Activated B cell treated with CpG ODN at 0.5 μM for 24 hours (primary cell): ENCODE measurements around the gene C21orf91. TPM values are rescaled to one million over a fixed set of nuclear protein-coding genes. Genes with fewer than 3 reads are reported as not detected.

Experiments
- ATAC-seq: fragments of 200-7000 bp; cut with Tn5 transposase; one replicate; pipeline ENCODE4 v1.10.0; 2021; ENCODE audit warnings: low read depth, mild to moderate bottlenecking, moderate library complexity
- CTCF ChIA-PET: fragments of 350-600 bp; sonication (Branson Sonifier 250); formaldehyde crosslinking; loops from one replicate; lab custom pipeline; 2021; ENCODE audit warnings: antibody characterized with exemption; lab: Charles Lee
- POLR2A ChIA-PET: fragments of 350-600 bp; sonication (Branson Sonifier 250); formaldehyde crosslinking; loops from one replicate; lab custom pipeline; 2021; ENCODE audit warnings: antibody characterized with exemption; lab: Charles Lee
- DNase-seq: peaks from one replicate; pipeline ENCODE4 v3.0.0; 2022
- H3K27ac Mint-ChIP-seq: one replicate; pipeline ENCODE4 v1.8.0; 2020; ENCODE audit warnings: mixed read lengths
- H3K27me3 Mint-ChIP-seq: one replicate; pipeline ENCODE4 v1.8.0; 2021; ENCODE audit warnings: mixed read lengths
- H3K36me3 Mint-ChIP-seq: one replicate; pipeline ENCODE4 v1.8.0; 2021; ENCODE audit warnings: low read depth, mixed read lengths
- H3K4me1 Mint-ChIP-seq: one replicate; pipeline ENCODE4 v1.8.0; 2021; ENCODE audit warnings: mixed read lengths
- H3K4me3 Mint-ChIP-seq: one replicate; pipeline ENCODE4 v1.8.0; 2020; ENCODE audit warnings: mild to moderate bottlenecking, mixed read lengths
- H3K9me3 Mint-ChIP-seq: one replicate; pipeline ENCODE4 v1.8.0; 2020; ENCODE audit warnings: mixed read lengths
- intact Hi-C: fragments of 100-400 bp; cut with micrococcal nuclease; formaldehyde crosslinking; loops from one replicate; pipeline ENCODE4 v1.15.1; 2024
- total RNA-seq: library from RNA; stranded (reverse); gene quantifications from 2 replicates; pipeline ENCODE4 v1.2.3, GENCODE V29; 2022
- TF ChIP-seq, protein P1 (sequence below): fragments of 200-600 bp; IDR thresholded peaks from one replicate; pipeline ENCODE4 v1.8.0; 2022; ENCODE audit warnings: antibody characterized with exemption, mild to moderate bottlenecking

Gene C21orf91
- total RNA-seq, 1 donor from 2014 or later: 34.2 TPM

DNA sequence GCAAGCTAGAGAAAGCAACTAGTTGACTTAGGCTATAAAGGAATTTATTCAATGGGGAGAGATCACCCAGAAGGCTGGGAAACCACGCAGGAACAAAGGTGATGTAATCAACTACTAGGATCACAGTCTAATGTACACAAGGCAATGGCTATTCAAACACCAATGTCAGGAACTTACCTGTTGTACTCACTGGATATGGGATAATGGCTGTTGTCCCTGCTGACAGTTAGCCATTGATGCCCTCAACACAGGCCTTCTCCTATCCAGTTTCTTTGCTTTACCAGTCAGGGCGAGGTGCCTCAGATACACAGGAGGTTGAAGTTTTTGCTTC, 32.3 kb downstream of the C21orf91 start:
- intact Hi-C loops: no loop called here
- no peak overlapping the region for H3K27ac Mint-ChIP-seq
- TF ChIP-seq, protein P1, sequence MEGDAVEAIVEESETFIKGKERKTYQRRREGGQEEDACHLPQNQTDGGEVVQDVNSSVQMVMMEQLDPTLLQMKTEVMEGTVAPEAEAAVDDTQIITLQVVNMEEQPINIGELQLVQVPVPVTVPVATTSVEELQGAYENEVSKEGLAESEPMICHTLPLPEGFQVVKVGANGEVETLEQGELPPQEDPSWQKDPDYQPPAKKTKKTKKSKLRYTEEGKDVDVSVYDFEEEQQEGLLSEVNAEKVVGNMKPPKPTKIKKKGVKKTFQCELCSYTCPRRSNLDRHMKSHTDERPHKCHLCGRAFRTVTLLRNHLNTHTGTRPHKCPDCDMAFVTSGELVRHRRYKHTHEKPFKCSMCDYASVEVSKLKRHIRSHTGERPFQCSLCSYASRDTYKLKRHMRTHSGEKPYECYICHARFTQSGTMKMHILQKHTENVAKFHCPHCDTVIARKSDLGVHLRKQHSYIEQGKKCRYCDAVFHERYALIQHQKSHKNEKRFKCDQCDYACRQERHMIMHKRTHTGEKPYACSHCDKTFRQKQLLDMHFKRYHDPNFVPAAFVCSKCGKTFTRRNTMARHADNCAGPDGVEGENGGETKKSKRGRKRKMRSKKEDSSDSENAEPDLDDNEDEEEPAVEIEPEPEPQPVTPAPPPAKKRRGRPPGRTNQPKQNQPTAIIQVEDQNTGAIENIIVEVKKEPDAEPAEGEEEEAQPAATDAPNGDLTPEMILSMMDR: no peak
- no peak for ATAC-seq
- POLR2A ChIA-PET: no interaction called here
- H3K36me3 Mint-ChIP-seq: peaks cover 32% of the 10 kb centered on the region
- no peak overlapping the region for H3K4me3 Mint-ChIP-seq
- DNase-seq: no peak
- H3K9me3 Mint-ChIP-seq: peaks cover 5% of the 10 kb centered on the region
- no peaks in the 10 kb centered on the region for H3K27me3 Mint-ChIP-seq
- CTCF ChIA-PET: no interaction called here
- peaks cover 71% of the 10 kb centered on the region for H3K4me1 Mint-ChIP-seq

DNA sequence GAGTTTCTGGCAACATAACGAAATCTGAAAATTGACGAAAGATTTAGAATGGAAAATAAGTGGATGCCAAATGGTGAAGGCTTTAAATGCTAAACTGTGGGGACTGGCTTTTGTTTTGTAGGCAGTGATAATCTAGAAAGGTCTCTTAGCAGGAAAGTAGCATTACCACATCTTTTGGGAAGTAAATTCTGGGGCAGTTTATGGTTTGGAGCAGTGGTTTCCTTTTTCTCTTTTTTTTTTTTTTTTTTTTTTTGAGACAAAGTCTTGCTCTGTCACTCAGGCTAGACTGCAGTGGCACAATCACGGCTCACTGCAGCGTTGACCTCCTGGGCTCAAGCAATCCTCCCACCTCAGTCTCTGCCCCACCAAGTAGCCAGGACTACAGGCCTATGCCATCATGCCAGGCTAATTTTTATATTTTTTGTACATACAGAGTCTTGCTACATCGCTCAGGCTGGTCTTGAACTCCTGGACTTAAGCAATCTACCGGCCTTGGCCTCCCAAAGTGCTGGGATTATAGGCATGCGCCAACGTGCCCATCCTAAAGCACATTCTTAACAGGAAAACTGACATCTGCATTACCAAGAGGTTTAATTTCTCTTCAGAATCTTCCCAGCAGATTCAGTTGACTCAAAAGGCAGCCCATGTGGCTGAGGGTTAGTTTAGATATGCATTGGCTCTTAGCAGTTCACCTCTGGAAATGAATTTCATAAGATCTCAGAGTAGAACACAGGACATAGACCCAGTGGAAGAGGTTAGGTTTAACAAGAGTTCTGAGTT, 32.9 kb downstream of the C21orf91 start:
- ATAC-seq: no peak
- no peak for DNase-seq
- no peak overlapping the region for H3K27ac Mint-ChIP-seq
- intact Hi-C loops: no loop called here
- CTCF ChIA-PET: no interaction called here
- peaks cover 27% of the 10 kb centered on the region for H3K36me3 Mint-ChIP-seq
- TF ChIP-seq, protein P1: no peak
- H3K9me3 Mint-ChIP-seq: peaks cover 5% of the 10 kb centered on the region
- H3K4me1 Mint-ChIP-seq: peaks cover 77% of the 10 kb centered on the region
- no peak overlapping the region for H3K4me3 Mint-ChIP-seq
- no peaks in the 10 kb centered on the region for H3K27me3 Mint-ChIP-seq
- POLR2A ChIA-PET: no interaction called here

DNA sequence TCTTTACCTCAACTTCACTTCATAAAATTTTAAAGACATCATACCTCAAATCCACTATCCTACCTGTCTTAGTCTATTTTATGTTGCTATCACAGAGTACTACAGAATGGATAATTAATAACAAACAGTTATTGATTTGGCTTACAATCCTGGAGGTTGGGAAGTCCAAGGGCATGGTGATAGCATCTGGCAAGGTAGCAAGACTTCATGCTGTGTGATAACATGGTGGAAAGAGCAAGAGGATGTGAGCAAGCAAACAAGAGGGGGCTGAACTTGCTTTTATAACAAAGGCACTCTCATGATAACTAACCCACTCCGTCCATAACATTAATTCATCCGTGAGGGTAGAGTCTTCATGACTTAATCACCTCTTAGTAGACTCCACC, 33.8 kb downstream of the C21orf91 start:
- CTCF ChIA-PET: no interaction called here
- no peak for ATAC-seq

DNA sequence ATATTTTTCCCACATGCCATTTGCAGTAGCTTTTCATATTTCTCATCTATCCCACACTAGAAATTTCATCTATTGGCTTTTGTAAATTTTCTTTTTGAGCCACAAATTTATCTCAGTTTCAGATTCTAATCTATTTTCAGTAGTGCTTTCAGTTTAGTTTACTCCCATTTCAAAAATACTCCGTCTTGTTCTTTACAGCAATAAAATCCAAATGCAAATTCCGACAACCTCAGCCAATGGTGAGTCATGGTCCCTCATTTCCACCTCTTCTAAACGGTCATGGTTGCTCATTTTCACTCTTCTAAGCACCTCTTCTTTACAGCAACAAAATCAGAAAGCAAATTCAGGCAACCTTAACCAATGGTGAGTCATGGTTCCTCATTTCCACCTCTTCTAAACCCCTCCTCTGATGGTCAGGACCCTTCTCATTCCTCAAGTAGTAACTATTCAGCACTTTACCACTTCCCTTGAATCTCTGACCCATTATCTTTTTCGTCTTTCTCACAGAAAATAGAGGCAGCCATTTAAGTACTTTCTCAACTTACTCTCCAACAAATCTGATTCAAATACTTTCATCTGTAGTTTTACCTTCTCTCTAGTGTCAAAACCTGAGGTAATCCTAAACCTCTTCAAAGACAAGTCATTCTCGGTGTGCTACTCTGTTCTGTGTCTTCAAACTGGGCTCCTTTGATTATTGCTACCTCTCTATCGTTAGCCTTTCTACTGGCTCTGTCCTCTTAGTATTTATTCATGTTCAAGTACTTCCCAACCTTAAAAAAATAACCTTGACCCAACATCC, 34.4 kb downstream of the C21orf91 start:
- peaks cover 5% of the 10 kb centered on the region for H3K9me3 Mint-ChIP-seq
- ATAC-seq (peak; percentile 58), DNase-seq (no peak)
- intact Hi-C loops: loop anchor here (1.0 to 2.0 kb wide), 4 partner anchors 9 to 174 kb away; partner anchors contain the start of gene C21orf91
- peaks cover 86% of the 10 kb centered on the region for H3K4me1 Mint-ChIP-seq
- no peaks in the 10 kb centered on the region for H3K27me3 Mint-ChIP-seq
- ChIA-PET CTCF (no interaction called here), POLR2A (interaction anchor here (1.0 to 2.3 kb wide), 5 partner anchors 9 to 50 kb away, joined by 3 to 49 read pairs (median 6); partner anchors contain the start of gene C21orf91)
- H3K4me3 Mint-ChIP-seq: peak overlapping the region; percentile 83
- peaks cover 21% of the 10 kb centered on the region for H3K36me3 Mint-ChIP-seq
- TF ChIP-seq, protein P1: no peak
- peak overlapping the region; percentile 96 for H3K27ac Mint-ChIP-seq

More for the DNA sequence above, 33.8 kb downstream of the C21orf91 start:
- DNase-seq: no peak
- Mint-ChIP-seq H3K9me3 (peaks cover 5% of the 10 kb centered on the region), H3K27ac (peak overlapping the region; percentile 96), H3K4me1 (peaks cover 84% of the 10 kb centered on the region), H3K27me3 (no peaks in the 10 kb centered on the region), H3K36me3 (peaks cover 21% of the 10 kb centered on the region), H3K4me3 (peak overlapping the region; percentile 5)
- POLR2A ChIA-PET: no interaction called here
- intact Hi-C loops: loop anchor here (2.0 kb wide), 2 partner anchors 97 to 175 kb away; no protein-coding TSS in a partner anchor
- TF ChIP-seq, protein P1: no peak
